Measurements from ENCODE around the gene UBE3D. TPM values are rescaled to one million over a fixed set of nuclear protein-coding genes. Genes with fewer than 3 reads are reported as not detected.

UBE3D gene
- total and polyA plus RNA-seq, 12 donors: 1.9 to 4.6 (median 2.6) TPM

DNA sequence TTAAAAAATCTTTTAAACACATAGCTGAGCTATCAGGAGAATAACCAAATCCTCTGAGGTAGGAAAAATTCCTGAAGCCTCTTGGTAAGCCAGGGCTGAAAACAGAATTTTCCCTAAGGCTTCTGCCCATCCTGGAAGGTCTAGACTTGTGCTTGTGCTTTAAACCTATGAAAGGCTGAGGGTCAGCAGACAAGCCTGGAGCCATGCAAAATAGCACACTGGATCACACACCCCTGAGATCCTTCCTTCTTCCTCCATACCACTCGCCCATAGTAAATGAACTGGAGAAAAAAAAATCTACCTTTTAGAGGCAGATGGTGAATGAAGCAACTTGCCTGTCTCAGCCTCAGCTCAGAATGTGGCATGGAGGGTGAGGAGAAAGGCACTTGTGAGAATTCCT lies 144.4 kb downstream of the UBE3D start:
- Histone ChIP-seq H3K36me3 (no peaks in the 10 kb centered on the region), H3K9me3 (peaks cover 0 to 5% (median 0%) of the 10 kb centered on the region in 11 donors), H3K27ac (no peak overlapping the region), H3K4me1 (no peaks in the 10 kb centered on the region), H3K4me3 (no peak overlapping the region), H3K27me3 (no peaks in the 10 kb centered on the region)
- intact Hi-C loops (cut with DNase I): no loop called here
- 88 to 94% methylated on average over 1 of the region's 1 CpG for WGBS, 2 donors
- TF ChIP-seq CTCF (IDR thresholded peaks at IDR 0.05): no peak
- DNase-seq: no peak
- ATAC-seq: no peak

GRCh38 chr6:82917346-82918064 lies 148.1 kb downstream of the UBE3D start:
- Histone ChIP-seq H3K27me3 (no peaks in the 10 kb centered on the region), H3K4me3 (no peak overlapping the region), H3K9me3 (peaks cover 0 to 5% (median 0%) of the 10 kb centered on the region in 11 donors), H3K4me1 (no peaks in the 10 kb centered on the region), H3K27ac (no peak overlapping the region), H3K36me3 (no peaks in the 10 kb centered on the region)
- no peak for TF ChIP-seq CTCF (IDR thresholded peaks at IDR 0.05)
- DNase-seq: no peak
- intact Hi-C loops (cut with DNase I): no loop called here
- ATAC-seq: peak in 1 of 8 donors; percentile 49
- 58 to 63% methylated on average over 6 of the region's 6 CpGs for WGBS, 2 donors

- H3K9me3 ChIP-seq: peaks cover 0 to 5% (median 0%) of the 10 kb centered on the region in 11 donors
- no peak for TF ChIP-seq CTCF (IDR thresholded peaks at IDR 0.05)
- DNase-seq: no peak
- no peaks in the 10 kb centered on the region for H3K36me3 ChIP-seq
- no peak overlapping the region for H3K27ac ChIP-seq
- no peak overlapping the region for H3K4me3 ChIP-seq
- intact Hi-C loops (cut with DNase I): no loop called here
- peaks cover 0 to 13% (median 6%) of the 10 kb centered on the region in 9 donors for H3K4me1 ChIP-seq
- H3K27me3 ChIP-seq: no peaks in the 10 kb centered on the region
- no peak for ATAC-seq
Observed at GRCh38 chr6:82915666-82916065, 150.0 kb downstream of the UBE3D start.

DNA sequence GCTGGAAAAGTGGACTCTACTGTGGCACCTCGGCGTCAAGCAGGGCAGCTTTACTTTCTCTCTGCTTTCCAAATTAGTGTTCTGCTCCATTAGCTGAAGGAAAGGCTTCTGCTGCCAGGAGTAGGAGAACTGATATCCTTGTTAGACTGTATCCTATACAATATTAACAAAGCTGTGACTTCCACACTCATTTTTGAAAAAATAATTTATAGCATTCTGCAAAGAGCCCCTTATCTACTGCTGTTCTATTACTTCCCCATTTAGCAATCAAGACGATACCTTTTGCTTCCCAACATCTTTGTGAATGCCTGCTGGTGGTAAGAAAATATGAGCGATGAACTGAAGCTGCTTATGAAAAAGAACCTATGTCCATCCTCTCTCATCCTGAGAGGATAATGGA lies 151.1 kb downstream of the UBE3D start:
- no peak for TF ChIP-seq CTCF (IDR thresholded peaks at IDR 0.05)
- ATAC-seq (no peak), DNase-seq (no peak)
- 96 to 97% methylated on average over 4 of the region's 4 CpGs for WGBS, 2 donors
- Histone ChIP-seq H3K4me1 (peaks cover 0 to 18% (median 9%) of the 10 kb centered on the region in 9 donors), H3K27ac (no peak overlapping the region), H3K9me3 (peaks cover 0 to 5% (median 0%) of the 10 kb centered on the region in 11 donors), H3K36me3 (no peaks in the 10 kb centered on the region), H3K4me3 (no peak overlapping the region), H3K27me3 (no peaks in the 10 kb centered on the region)
- intact Hi-C loops (cut with DNase I): no loop called here
